NCI-H2081 (cell line): ENCODE measurements around the gene KSR1.

Experiments
- DNase-seq, 2 experiments: peaks; one replicate each; lab custom pipeline; 2025; lab: John Stamatoyannopoulos, UW

Gene KSR1

DNA sequence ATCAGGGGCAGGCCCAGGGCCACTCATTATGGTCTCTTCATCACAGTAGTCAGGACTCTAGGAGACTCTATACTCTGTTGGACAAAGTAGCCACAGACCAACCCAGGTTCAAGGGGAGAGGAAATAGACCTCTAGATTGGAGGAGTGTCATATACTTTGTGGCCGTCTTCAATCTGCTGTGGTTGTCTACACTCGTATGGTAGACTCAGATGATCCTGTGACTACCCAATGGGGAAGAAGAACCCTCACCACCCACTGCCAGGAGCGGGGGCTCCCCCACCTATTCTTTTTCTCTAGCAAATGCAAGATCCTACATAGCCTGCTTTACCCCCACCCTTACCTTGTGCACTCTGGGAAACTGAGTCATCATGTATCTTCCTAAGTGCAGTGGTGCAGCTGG lies 80.5 kb downstream of the KSR1 start:
- no peak for DNase-seq

DNA sequence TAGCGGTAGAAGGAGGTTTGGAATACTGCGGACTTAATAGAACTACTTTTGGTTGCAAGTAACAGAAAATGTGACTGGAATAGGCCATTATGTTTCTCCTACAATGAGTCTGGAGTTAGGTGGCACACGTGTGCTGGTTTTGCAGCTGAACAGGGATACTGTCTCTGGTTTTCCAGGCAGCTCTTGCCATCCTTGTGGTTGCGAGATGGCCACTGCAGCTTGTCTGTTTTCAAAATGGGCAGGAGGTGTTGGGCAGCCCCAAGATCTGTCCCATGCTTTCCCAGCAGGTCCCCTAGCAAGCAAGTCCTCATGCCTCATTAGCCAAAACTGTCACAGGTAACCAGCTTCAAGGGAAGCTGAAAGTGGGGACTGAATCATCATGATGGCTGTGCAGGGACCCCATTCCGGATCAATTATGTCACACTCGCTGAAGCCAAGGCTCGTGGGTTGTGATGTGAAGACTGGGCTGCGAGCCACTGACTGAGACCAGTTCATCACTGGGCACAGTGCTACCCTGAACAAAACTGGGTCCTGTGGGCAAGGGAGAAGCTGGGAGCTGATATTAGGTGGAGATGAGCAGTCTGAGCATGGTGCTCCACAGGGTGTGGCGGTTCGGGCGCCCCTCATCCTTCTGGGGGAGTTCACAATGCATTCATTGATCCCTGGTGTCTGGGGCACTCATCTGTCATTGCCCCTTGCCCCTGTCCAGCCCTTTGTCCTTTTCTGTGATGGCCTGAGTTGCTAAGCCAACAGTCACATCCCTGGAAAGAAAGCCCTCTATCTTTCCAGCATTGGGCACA lies 82.1 kb downstream of the KSR1 start:
- DNase-seq = no peak

DNA sequence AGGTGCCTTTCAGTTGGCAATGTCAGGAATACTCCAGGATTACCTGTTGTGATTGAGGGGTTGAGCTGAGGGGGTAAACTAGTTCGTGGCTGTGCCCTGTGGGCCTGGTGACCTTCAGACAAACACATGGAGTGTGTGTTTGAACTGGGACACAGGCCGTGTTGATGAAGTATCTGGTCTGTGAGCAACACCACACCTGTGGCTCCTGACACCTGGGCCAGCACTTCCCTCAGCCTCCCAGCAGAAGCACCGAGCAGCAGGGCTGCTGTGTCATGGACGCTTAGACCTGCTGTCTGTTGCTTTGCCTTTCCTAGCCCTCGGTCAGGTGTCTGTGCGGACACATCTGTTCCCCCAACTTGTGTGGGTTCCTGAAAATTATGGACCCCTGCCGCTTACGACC lies 82.9 kb downstream of the KSR1 start:
- DNase-seq = no peak

DNA sequence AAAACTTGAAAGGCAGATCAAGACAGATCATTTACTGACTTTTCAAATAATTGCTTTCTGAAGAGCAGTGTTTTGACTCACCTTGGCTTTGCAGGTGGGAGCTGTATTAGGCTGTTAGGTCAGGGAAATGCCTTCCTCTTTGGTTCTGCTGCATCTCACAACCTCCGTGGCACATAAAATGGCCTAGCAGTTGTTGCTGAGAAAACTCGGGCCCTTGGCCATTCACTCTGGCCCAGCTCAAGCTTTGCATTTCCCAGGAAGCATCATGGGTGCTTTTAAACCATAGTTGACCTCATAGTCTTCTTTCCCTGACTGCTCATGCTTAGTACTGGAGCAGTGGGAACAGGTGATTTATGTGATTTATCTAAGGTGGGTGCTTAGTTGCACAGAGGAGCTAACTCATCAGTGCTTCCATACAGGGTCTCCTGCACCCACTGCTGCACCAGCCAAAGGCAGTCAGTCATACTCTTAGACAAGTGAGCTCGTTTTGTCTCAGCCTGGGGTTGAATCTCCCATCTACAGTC lies 83.6 kb downstream of the KSR1 start:
- no peak for DNase-seq

DNA sequence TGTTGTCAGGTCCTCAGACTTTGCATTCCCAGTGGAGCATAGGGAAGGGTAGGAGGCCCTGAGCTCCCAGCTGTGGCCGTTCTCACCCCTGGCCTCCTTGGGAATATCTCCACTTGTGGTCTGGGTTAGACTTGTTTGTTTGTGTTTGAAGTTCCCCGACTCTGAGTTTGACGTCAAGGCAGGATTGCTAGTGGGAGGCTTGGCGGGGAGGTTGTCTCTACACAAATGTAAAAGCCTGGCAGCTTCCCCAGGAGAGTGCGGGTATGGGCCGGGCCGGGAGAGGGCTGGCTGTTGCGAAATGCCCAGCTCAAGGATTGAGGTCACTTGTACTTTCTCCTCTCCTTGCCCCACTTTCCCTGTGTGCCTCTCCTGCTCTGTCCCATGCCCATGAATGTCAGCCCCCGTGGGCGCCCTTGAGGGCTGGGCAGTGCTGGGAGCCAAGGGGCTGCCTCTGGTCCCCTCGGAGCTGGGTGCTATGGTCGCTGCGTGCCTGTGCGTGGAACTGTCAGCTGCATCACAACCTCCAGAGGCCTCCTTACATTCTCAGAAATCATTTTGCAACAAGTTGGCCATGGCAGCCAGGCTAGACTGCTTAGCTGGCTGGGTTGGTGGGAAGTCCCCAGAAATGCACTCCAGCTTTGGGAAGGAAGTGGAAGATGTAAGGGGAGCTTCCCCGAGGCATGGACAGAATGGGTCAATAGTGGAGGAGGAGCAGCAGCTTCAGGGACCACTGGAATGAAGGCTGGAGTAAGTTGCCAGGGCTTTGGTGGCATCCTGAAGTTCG lies 84.3 kb downstream of the KSR1 start:
- DNase-seq = no peak

GRCh38 chr17:27541301-27542023 lies 85.2 kb downstream of the KSR1 start:
- no peak for DNase-seq

- no peak for DNase-seq
Measured at GRCh38 chr17:27542841-27543463, 86.7 kb downstream of the KSR1 start.

GRCh38 chr17:27543464-27543856 lies 87.2 kb downstream of the KSR1 start:
- DNase-seq = no peak

DNA sequence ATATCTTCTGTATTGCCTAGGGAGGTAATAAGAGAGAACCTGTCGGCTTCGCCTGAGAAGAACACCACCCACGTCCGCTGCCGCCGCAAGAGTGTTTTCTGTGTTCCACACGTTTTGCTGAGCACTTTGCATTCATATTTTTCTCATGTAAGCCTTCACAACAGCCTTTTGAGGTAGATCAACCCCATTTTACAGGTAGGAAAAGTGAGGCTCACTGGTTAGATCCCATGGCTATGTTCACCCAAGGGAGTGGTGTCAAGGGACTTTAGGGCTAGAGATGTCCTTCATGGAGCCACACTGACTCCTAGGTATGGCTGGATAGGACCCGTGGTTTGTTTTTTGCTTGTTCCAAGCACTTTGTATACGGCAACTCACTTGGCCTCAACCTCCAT lies 87.7 kb downstream of the KSR1 start:
- DNase-seq = no peak

GRCh38 chr17:27544350-27545131 lies 88.3 kb downstream of the KSR1 start:
- DNase-seq = no peak

DNA sequence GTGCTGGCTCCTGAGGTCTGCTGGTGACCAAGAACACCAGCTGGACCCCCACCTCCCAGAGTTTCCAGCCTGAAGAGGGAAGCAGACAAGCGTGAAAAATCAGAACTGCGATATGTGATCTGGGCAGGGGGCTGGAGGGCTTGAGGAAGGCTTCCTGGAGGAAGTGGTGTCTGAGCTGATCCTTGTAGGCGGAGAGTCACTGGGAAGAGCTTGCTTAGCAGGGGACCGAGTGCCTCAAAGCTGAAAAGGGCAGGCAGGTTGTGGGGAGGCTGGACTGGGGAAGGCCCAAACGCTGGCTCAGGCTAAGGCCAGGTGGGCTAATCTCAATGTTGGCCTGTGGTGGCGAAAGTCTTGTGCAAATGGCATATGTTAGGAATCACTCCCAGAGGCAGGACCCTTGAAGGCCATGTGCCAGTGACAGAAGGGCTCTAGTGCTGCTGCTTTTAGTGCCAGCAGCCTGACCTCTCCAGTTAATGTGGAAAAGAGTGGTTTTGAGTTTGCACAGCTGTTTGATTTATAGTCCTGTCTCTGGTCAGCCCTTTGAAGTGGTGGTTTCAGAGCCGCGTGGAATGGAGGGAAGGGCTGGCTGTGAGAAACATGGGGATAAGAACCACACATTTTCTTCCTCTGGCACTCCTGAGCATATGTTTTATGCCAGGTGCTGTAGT lies 89.4 kb downstream of the KSR1 start:
- no peak for DNase-seq

GRCh38 chr17:27546624-27547300 lies 90.5 kb downstream of the KSR1 start:
- DNase-seq = no peak

DNA sequence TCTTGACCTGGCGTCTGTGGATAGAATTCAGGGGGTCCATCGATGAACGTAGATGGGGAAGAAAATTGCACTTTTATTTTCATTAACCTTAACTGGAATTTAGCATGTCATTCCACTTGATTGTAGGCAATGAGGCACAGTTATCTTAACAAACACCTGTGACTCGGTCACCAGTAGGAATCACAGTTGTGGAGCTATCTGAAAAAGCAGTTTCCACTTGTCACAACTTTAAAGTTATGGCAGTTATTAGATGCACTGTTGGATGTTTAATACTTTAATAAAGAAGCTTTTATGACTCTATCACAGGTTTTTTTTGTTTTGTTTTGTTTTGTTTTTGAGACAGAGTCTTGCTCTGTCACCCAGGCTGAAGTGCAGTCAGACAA lies 91.0 kb downstream of the KSR1 start:
- DNase-seq = no peak

DNA sequence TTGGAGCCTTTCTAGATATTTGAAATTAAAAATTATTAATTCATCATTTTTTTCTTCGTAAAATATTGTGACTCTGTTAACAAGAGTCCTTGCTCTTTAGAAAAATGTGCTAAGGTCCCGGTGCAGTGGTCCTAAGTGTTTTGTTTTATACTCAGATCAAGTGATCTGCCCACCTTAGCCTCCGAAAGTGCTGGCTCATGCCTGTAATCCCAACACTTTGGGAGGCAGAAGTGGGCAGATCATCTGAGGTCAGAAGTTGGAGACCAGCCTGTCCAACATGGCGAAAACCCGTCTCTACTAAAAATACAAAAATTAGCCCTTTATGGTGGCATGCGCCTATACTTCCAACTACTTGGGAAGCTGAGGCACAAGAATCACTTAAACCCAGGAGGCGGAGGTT lies 92.1 kb downstream of the KSR1 start:
- DNase-seq = no peak

- DNase-seq = no peak
Measured at GRCh38 chr17:27549251-27549893, 93.1 kb downstream of the KSR1 start.

GRCh38 chr17:27550291-27550930 lies 94.2 kb downstream of the KSR1 start:
- no peak for DNase-seq

GRCh38 chr17:27550974-27551505 lies 94.8 kb downstream of the KSR1 start:
- DNase-seq = peak in 1 of 2 experiments; percentile 10

GRCh38 chr17:27551701-27552248 lies 95.5 kb downstream of the KSR1 start:
- DNase-seq = no peak
